HCT116 (cell line): Measurements from ENCODE around the gene RASSF3. TPM values are rescaled to one million over a fixed set of nuclear protein-coding genes. Genes with fewer than 3 reads are reported as not detected.

Experiments used
- ATAC-seq: fragments of 200-7000 bp; cut with Tn5 transposase; 2 replicates; pipeline ENCODE4 v1.9.1; 2020; ENCODE audit warnings: mild to moderate bottlenecking, moderate library complexity
- BruUV-seq: library from RNA; stranded (reverse); fragments of 400-500 nt; replicated peaks from 2 replicates; lab custom pipeline; 2021; lab: Mats Ljungman, UMichigan
- CTCF ChIA-PET: fragments of 300-600 bp; sonication (Branson Sonifier 250); formaldehyde crosslinking; loops from one replicate; lab custom pipeline; 2021; ENCODE audit warnings: antibody characterized with exemption; lab: Charles Lee
- POLR2A ChIA-PET: fragments of 300-600, 350-600 bp; sonication (Branson Sonifier 250); formaldehyde crosslinking; loops from one replicate; lab custom pipeline; 2021; ENCODE audit warnings: antibody characterized with exemption; lab: Charles Lee
- RAD21 ChIA-PET, 2 experiments: fragments of 300-600 bp; sonication (Branson Sonifier 250); formaldehyde crosslinking; loops; one replicate each; lab custom pipeline; 2023; ENCODE audit warnings: low total read pairs in 2 of 2; ENCODE audit not compliant: uncharacterized antibody in 2 of 2, unreplicated experiment in 2 of 2, low non-redundant PET in 1 of 2; lab: Charles Lee
- DNase-seq: peaks from one replicate; pipeline ENCODE4 v3.0.0-alpha.2; 2010; ENCODE audit warnings: low read depth, low spot score
- H2AFZ ChIP-seq: fragments of 200-600 bp; shearing (Covaris generic), sonication (generic); 2 replicates; pipeline ENCODE4 v1.6.1; 2017; ENCODE audit warnings: low read depth, mixed run types, mixed read lengths, antibody characterized with exemption, low read length; ENCODE audit not compliant: poor library complexity, severe bottlenecking
- H3K27ac ChIP-seq: 2 replicates; pipeline ENCODE4 v1.5.1; 2012; ENCODE audit warnings: low read depth, low read length
- H3K27me3 ChIP-seq: fragments of 200-600 bp; sonication (generic); 2 replicates; pipeline ENCODE4 v1.6.1; 2016; ENCODE audit warnings: mixed run types, low read length, mixed read lengths; ENCODE audit not compliant: insufficient read depth
- H3K36me3 ChIP-seq, 2 experiments: fragments of 200-500 bp in 1 of 2; fragments of 200-600 bp in 1 of 2; sonication (Bioruptor generic) in 1 of 2; sonication (generic) in 1 of 2; 2 replicates each; pipeline versions ENCODE4 v1.5.1 to v1.6.1; 2014 to 2016; ENCODE audit warnings: low read length in 2 of 2, inconsistent platforms in 1 of 2, mixed read lengths in 1 of 2, mixed run types in 1 of 2; ENCODE audit not compliant: insufficient read depth in 2 of 2, control insufficient read depth in 1 of 2
- H3K4me1 ChIP-seq, 2 experiments: fragments of 200-600 bp in 1 of 2; sonication (generic) in 1 of 2; 2 replicates each; pipeline versions ENCODE4 v1.5.1 to v1.6.1; 2012 to 2017; ENCODE audit warnings: low read length in 2 of 2, inconsistent platforms in 1 of 2, mild to moderate bottlenecking in 1 of 2, mixed read lengths in 1 of 2, mixed run types in 1 of 2, moderate library complexity in 1 of 2; ENCODE audit not compliant: insufficient read depth in 2 of 2, control insufficient read depth in 1 of 2
- H3K4me2 ChIP-seq: fragments of 200-600 bp; sonication (generic); 2 replicates; pipeline ENCODE4 v1.6.1; 2017; ENCODE audit warnings: mixed run types, low read length, mixed read lengths
- H3K4me3 ChIP-seq, 2 experiments: fragments of 200-600 bp in 1 of 2; sonication (generic) in 1 of 2; replicated peaks in 1 of 2; 2 replicates each; pipeline ENCODE4 v1.5.1; 2011 to 2016; ENCODE audit warnings: low read length in 2 of 2, control low read depth in 1 of 2, low read depth in 1 of 2, mild to moderate bottlenecking in 1 of 2, mixed read lengths in 1 of 2, mixed run types in 1 of 2
- H3K79me2 ChIP-seq: fragments of 200-600 bp; sonication (generic); 2 replicates; pipeline ENCODE4 v1.6.1; 2017; ENCODE audit warnings: mild to moderate bottlenecking, mixed run types, low read length, moderate library complexity, mixed read lengths; ENCODE audit not compliant: insufficient read depth
- H3K9ac ChIP-seq: fragments of 200-600 bp; sonication (generic); 2 replicates; pipeline ENCODE4 v1.6.1; 2016; ENCODE audit warnings: low read length, mixed read lengths
- H3K9me2 ChIP-seq: fragments of 200-600 bp; sonication (generic), shearing (Covaris generic); 2 replicates; pipeline ENCODE4 v1.6.1; 2017; ENCODE audit warnings: mixed run types, mild to moderate bottlenecking, moderate library complexity; ENCODE audit not compliant: insufficient read depth
- H3K9me3 ChIP-seq, 2 experiments: fragments of 200-500 bp in 1 of 2; fragments of 200-600 bp in 1 of 2; sonication (Bioruptor generic) in 1 of 2; sonication (generic) in 1 of 2; 2 replicates each; pipeline ENCODE4 v1.6.1; 2014 to 2017; ENCODE audit warnings: low read length in 2 of 2, mixed read lengths in 2 of 2, inconsistent platforms in 1 of 2, low read depth in 1 of 2, mild to moderate bottlenecking in 1 of 2, mixed run types in 1 of 2, moderate library complexity in 1 of 2; ENCODE audit not compliant: control insufficient read depth in 1 of 2, insufficient read depth in 1 of 2
- H4K20me1 ChIP-seq: fragments of 200-600 bp; sonication (generic), shearing (Covaris generic); 2 replicates; pipeline ENCODE4 v1.6.1; 2017; ENCODE audit warnings: mixed run types, mild to moderate bottlenecking, moderate library complexity; ENCODE audit not compliant: insufficient read depth
- CBX3 ChIP-seq: IDR thresholded peaks from 2 replicates; pipeline ENCODE4 v1.6.1; 2012; ENCODE audit warnings: low read depth
- CEBPB ChIP-seq: IDR thresholded peaks from 2 replicates; pipeline ENCODE4 v1.6.1; 2012; ENCODE audit warnings: low read depth
- CTCF ChIP-seq, 3 experiments: fragments of 200-600 bp in 1 of 3; sonication (generic) in 1 of 3; IDR thresholded peaks in 2 of 3; conservative IDR thresholded peaks in 1 of 3; 2 replicates each; pipeline ENCODE4 v1.5.1; 2012 to 2017; ENCODE audit warnings: low read depth in 2 of 3, low read length in 2 of 3, antibody characterized with exemption in 1 of 3, borderline replicate concordance in 1 of 3, control low read depth in 1 of 3, mild to moderate bottlenecking in 1 of 3, mixed read lengths in 1 of 3, mixed run types in 1 of 3, moderate library complexity in 1 of 3; ENCODE audit not compliant: insufficient read depth in 1 of 3
- ELF1 ChIP-seq: IDR thresholded peaks from 2 replicates; pipeline ENCODE4 v1.6.1; 2012; ENCODE audit warnings: low read depth, borderline replicate concordance
- EZH2phosphoT487 ChIP-seq: fragments of 200-600 bp; IDR thresholded peaks from 2 replicates; pipeline ENCODE4 v1.6.1; 2018; ENCODE audit warnings: antibody characterized with exemption, borderline replicate concordance
- FOSL1 ChIP-seq: IDR thresholded peaks from 2 replicates; pipeline ENCODE4 v1.6.1; 2012; ENCODE audit warnings: low read depth
- JUND ChIP-seq: IDR thresholded peaks from 2 replicates; pipeline ENCODE4 v1.6.1; 2012
- POLR2A ChIP-seq: IDR thresholded peaks from 2 replicates; pipeline ENCODE4 v1.7.0; 2011; ENCODE audit warnings: borderline replicate concordance; ENCODE audit not compliant: insufficient read depth, insufficient read length; ENCODE audit errors: extremely low read depth
- POLR2AphosphoS5 ChIP-seq: IDR thresholded peaks from 2 replicates; pipeline ENCODE4 v1.6.1; 2011; ENCODE audit warnings: mild to moderate bottlenecking, low read depth, low read length, moderate library complexity
- SP1 ChIP-seq: IDR thresholded peaks from 2 replicates; pipeline ENCODE4 v1.6.1; 2012; ENCODE audit warnings: low read depth
- SRF ChIP-seq: IDR thresholded peaks from 2 replicates; pipeline ENCODE4 v1.6.1; 2012; ENCODE audit warnings: low read depth
- TCF7L2 ChIP-seq: IDR thresholded peaks from 2 replicates; pipeline ENCODE4 v1.7.0; 2011; ENCODE audit warnings: borderline replicate concordance, inconsistent platforms; ENCODE audit not compliant: insufficient read depth, insufficient read length; ENCODE audit errors: extremely low read depth
- YY1 ChIP-seq: IDR thresholded peaks from 2 replicates; pipeline ENCODE4 v1.6.1; 2011; ENCODE audit warnings: low read length, low read depth, moderate library complexity, mild to moderate bottlenecking; ENCODE audit not compliant: insufficient replicate concordance; ENCODE audit errors: extremely low read depth
- ZBTB33 ChIP-seq: IDR thresholded peaks from 2 replicates; pipeline ENCODE4 v1.6.1; 2011; ENCODE audit warnings: mild to moderate bottlenecking, low read length, moderate library complexity; ENCODE audit not compliant: insufficient replicate concordance; ENCODE audit errors: extremely low read depth
- ZFX ChIP-seq: fragments of 450-650 bp; IDR thresholded peaks from 2 replicates; pipeline ENCODE4 v1.6.1; 2017
- ZNF274 ChIP-seq: fragments of 200-500 bp; sonication (Bioruptor generic); IDR thresholded peaks from 2 replicates; pipeline ENCODE4 v1.6.1; 2014; ENCODE audit warnings: mild to moderate bottlenecking, low read depth, low read length, inconsistent platforms
- intact Hi-C: fragments of 100-400 bp; cut with micrococcal nuclease; formaldehyde crosslinking; loops from 2 replicates; pipeline ENCODE4 v1.10.0; 2022
- total RNA-seq: library from RNA; stranded (reverse); gene quantifications from one replicate; pipeline ENCODE4 v1.2.1, GENCODE V29; 2021; ENCODE audit not compliant: unreplicated experiment
- TF ChIP-seq, protein P1 (sequence below): IDR thresholded peaks from 2 replicates; pipeline ENCODE4 v1.6.1; 2012

RASSF3 gene
- total RNA-seq, 1 experiment from 2014 or later: 67.1 TPM

- no peak overlapping the region for H2AFZ ChIP-seq
- TF ChIP-seq ZFX (no peak), FOSL1 (no peak), ZNF274 (no peak), ZBTB33 (no peak), YY1 (no peak), CEBPB (no peak), CTCF (IDR thresholded peaks at IDR 0.05 in 2 of 3, conservative IDR thresholded peaks at IDR 0.05 in 1 of 3; ENCODE audit: borderline replicate concordance in 1 of 3, insufficient read depth in 1 of 3, low read depth in 2 of 3, low read length in 2 of 3) (no peak), ELF1 (no peak), JUND (no peak), TCF7L2 (no peak), SRF (no peak), POLR2A (no peak), CBX3 (no peak), EZH2phosphoT487 (no peak), POLR2AphosphoS5 (no peak), SP1 (no peak)
- TF ChIP-seq, protein P1, sequence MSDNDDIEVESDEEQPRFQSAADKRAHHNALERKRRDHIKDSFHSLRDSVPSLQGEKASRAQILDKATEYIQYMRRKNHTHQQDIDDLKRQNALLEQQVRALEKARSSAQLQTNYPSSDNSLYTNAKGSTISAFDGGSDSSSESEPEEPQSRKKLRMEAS: no peak
- no TSS peak for BruUV-seq
- DNase-seq (no peak), ATAC-seq (no peak)
- H3K4me1 ChIP-seq: peaks cover 35 to 45% of the 10 kb centered on the region in 2 experiments
- H3K4me2 ChIP-seq: no peak overlapping the region
- no peak overlapping the region for H3K4me3 ChIP-seq
- no peaks in the 10 kb centered on the region for H3K9me2 ChIP-seq
- H3K27me3 ChIP-seq: no peaks in the 10 kb centered on the region
- no peaks in the 10 kb centered on the region for H4K20me1 ChIP-seq
- H3K27ac ChIP-seq: no peak overlapping the region
- POLR2A ChIA-PET: no interaction called here
- peaks cover 77% of the 10 kb centered on the region for H3K79me2 ChIP-seq
- no peaks in the 10 kb centered on the region for H3K9me3 ChIP-seq
- intact Hi-C loops: no loop called here
- no peaks in the 10 kb centered on the region for H3K36me3 ChIP-seq
- RAD21 ChIA-PET: no interaction called here
- no peak overlapping the region for H3K9ac ChIP-seq
- CTCF ChIA-PET: no interaction called here
These were observed 44.8 kb downstream of the RASSF3 start for GRCh38 chr12:64655141-64655540.
